ENCODE results near the gene MEA1. TPM values are rescaled to one million over a fixed set of nuclear protein-coding genes. Genes with fewer than 3 reads are reported as not detected.
A peak's percentile ranks its signal among the peaks of the same experiment; 100 is the strongest.

MEA1 gene
- total RNA-seq (100 to 1,000 TPM; 102 to 108 TPM), polyA plus RNA-seq (84.8 TPM)

DNA sequence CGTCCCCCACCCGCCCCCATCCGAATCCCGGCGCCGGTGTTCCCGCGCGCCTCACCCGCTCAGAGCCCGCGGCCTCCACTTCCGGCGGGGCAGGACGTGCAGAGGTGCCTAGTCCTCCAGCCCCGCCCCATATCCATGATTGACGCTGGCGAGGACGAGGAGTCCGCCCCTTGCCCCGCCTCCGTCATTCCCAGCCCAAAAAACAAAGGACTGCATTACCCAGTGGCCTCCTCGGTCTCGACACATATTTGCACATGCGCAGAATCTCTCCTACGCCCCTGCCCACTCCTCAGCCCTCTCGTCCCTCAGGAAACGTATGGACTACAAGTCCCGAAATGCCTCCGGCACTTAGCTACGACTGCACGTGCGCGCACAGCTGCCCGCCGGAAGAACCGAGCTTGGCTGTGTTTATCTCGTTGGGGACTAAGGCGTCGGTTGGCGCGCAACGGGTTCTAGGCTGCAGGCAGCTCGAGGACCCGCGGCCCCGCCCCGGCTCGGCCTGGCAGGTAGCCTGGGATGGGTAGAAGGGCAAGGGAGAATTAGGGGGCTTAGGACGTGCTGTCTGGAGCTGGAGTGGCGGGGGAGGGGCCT, at the start of gene MEA1, which contains the start of gene KLHDC3:
MEA1 (minus strand) TSS at position 104 of the 591 bp plus-strand sequence. CDS start 133 bp downstream, outside the sequence.
KLHDC3 (plus strand) TSS at position 407 of the 591 bp plus-strand sequence. CDS start 2,944 bp downstream, outside the sequence.
- ChIA-PET CTCF (interaction anchor here (0.9 to 3.2 kb wide), 6 partner anchors 10 to 129 kb away, joined by 3 to 17 read pairs (median 4); partner anchors contain the start of genes CNPY3 and PPP2R5D), POLR2A (interaction anchor here (0.5 to 3.4 kb wide), 10 partner anchors 10 to 496 kb away, joined by 3 to 24 read pairs (median 9); partner anchors contain the start of genes CNPY3, CUL7, KLC4 and LRRC73)
- peaks cover 0 to 2% of the 10 kb centered on the region in 2 donors for H3K27me3 Mint-ChIP-seq
- peaks cover 48 to 70% (median 54%) of the 10 kb centered on the region in 3 donors for H3K4me1 Mint-ChIP-seq
- H3K9me3 Mint-ChIP-seq, result no peaks in the 10 kb centered on the region
- H3K27ac Mint-ChIP-seq, result peak within 1 kb of the TSS; percentile 59 to 97 (median 92)
- H3K4me1 ChIP-seq (ENCODE audit: insufficient read depth, low read length), result peaks cover 42% of the 10 kb centered on the region
- H3K27ac ChIP-seq (ENCODE audit: low read depth, low read length), result peak within 1 kb of the TSS; percentile 81
- peak within 1 kb of the TSS; percentile 86 to 96 (median 90) for H3K4me3 Mint-ChIP-seq
- H3K36me3 Mint-ChIP-seq, result peaks cover 0 to 75% (median 5%) of the 10 kb centered on the region in 3 donors
- H3K9me3 ChIP-seq (ENCODE audit: low read length), result no peaks in the 10 kb centered on the region
- peak; percentile 97 to 100 (median 99) for DNase-seq
- peaks cover 33% of the 10 kb centered on the region for H3K36me3 ChIP-seq (ENCODE audit: insufficient read depth, low read length)
- peak within 1 kb of the TSS; percentile 81 for H3K4me3 ChIP-seq (ENCODE audit: low read length)
- H3K27me3 ChIP-seq (ENCODE audit: insufficient read depth, low read length, poor library complexity, severe bottlenecking), result no peaks in the 10 kb centered on the region

DNA sequence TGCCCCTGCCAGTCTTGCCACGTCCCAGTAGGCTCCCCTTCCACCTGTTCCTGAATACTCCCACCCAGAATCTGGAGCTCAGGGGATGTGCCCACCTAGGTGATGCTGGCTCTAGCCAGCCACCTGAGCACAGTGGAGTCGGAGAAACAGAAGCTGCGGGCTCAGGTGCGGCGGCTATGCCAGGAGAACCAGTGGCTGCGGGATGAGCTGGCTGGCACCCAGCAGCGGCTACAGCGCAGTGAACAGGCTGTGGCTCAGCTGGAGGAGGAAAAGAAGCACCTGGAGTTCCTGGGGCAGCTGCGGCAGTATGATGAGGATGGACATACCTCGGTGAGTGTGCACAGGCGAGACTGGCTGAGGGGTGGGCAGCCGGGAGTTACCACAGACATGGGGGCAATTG, 49.1 kb upstream of the MEA1 start:
- POLR2A ChIA-PET, result interaction anchor here (0.7 kb wide), 1 partner anchor 376 kb away, joined by 5 read pairs; no protein-coding TSS in a partner anchor
- H3K27ac Mint-ChIP-seq, result no peak overlapping the region

DNA sequence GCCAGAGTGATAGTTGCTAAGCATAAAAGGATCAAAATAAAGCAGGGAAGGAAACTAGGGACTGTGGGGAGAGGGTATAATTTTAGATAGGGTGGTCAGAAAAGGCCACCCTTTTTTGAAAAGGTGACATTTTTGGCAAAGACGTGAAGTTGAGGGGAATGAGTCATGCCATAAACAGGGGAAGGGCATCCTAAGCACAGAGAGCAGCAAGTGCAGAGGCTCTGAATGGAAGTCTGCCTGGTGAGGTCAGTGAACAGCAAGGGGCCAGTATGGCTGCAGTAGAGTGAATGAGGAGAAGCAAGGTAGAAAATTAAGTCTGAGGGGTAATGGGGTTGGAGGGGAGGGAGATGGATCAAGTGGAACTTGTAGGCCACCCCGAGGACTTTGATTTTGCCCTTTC, 48.1 kb upstream of the MEA1 start:
- H3K27ac Mint-ChIP-seq, result peak overlapping the region in 4 of 8 donors; percentile 8 to 98 (median 38)
- H3K9me3 Mint-ChIP-seq, result no peaks in the 10 kb centered on the region
- Histone ChIP-seq H3K4me3 (ENCODE audit: low read length) (no peak overlapping the region), H3K4me1 (ENCODE audit: insufficient read depth, low read length) (peaks cover 22% of the 10 kb centered on the region), H3K9me3 (ENCODE audit: low read length) (no peaks in the 10 kb centered on the region), H3K27me3 (ENCODE audit: insufficient read depth, low read length, poor library complexity, severe bottlenecking) (no peaks in the 10 kb centered on the region), H3K27ac (ENCODE audit: low read depth, low read length) (no peak overlapping the region), H3K36me3 (ENCODE audit: insufficient read depth, low read length) (peaks cover 13% of the 10 kb centered on the region)
- peaks cover 10 to 71% (median 22%) of the 10 kb centered on the region in 3 donors for H3K36me3 Mint-ChIP-seq
- peak overlapping the region in 3 of 7 donors; percentile 36 to 98 (median 96) for H3K4me3 Mint-ChIP-seq
- peaks cover 32 to 44% (median 43%) of the 10 kb centered on the region in 3 donors for H3K4me1 Mint-ChIP-seq
- DNase-seq, result no peak
- ChIA-PET CTCF (no interaction called here), POLR2A (no interaction called here)
- H3K27me3 Mint-ChIP-seq, result no peaks in the 10 kb centered on the region

More for the DNA sequence above, 49.1 kb upstream of the MEA1 start:
- Histone ChIP-seq H3K27me3 (ENCODE audit: insufficient read depth, low read length, poor library complexity, severe bottlenecking) (no peaks in the 10 kb centered on the region), H3K36me3 (ENCODE audit: insufficient read depth, low read length) (peaks cover 9% of the 10 kb centered on the region), H3K4me1 (ENCODE audit: insufficient read depth, low read length) (peaks cover 21% of the 10 kb centered on the region), H3K27ac (ENCODE audit: low read depth, low read length) (no peak overlapping the region), H3K9me3 (ENCODE audit: low read length) (no peaks in the 10 kb centered on the region), H3K4me3 (ENCODE audit: low read length) (no peak overlapping the region)
- H3K36me3 Mint-ChIP-seq, result peaks cover 10 to 69% (median 22%) of the 10 kb centered on the region in 3 donors
- no peaks in the 10 kb centered on the region for H3K27me3 Mint-ChIP-seq
- no peak for DNase-seq
- peaks cover 31 to 41% (median 41%) of the 10 kb centered on the region in 3 donors for H3K4me1 Mint-ChIP-seq
- CTCF ChIA-PET, result no interaction called here
- no peak overlapping the region for H3K4me3 Mint-ChIP-seq
- no peaks in the 10 kb centered on the region for H3K9me3 Mint-ChIP-seq

DNA sequence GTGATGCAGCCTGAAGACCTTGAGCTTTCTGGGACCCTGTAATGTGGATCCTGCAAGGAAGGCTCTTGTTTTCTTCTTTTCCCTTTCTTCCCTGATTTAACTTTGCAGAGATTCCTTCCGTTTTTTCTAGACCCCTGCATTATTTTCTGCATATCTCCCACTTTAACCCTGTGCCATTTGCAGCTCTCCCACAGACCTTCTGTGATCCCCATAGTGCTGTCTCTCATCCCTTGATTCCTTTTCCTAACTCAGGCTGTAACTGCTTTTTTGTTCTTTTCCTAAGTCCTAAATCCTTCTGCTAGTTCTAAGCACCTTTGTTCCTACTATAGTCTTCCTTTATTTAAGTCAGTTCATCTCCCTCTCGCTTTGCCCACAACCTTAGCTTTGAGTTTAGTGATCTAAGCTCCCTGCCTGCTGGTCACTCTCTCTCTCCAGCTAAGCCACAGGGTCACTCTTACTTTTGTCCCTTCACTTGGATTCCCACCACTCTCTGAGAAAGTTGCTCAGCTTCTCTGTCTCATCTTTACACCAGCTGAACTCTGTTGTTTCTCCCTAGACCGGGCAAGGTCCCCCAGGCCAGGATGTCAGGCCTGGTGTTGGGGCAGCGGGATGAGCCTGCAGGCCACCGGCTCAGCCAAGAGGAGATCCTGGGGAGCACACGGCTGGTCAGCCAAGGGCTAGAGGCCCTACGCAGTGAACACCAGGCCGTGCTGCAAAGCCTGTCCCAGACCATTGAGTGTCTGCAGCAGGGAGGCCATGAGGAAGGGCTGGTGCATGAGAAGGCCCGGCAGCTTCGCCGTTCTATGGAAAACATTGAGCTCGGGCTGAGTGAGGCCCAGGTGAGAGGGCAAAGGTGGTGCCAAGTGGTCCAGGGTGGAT, 47.2 kb upstream of the MEA1 start:
- H3K27ac ChIP-seq (ENCODE audit: low read depth, low read length), result no peak overlapping the region
- H3K4me3 Mint-ChIP-seq, result peak overlapping the region; percentile 95 to 99 (median 98)
- H3K27ac Mint-ChIP-seq, result peak overlapping the region; percentile 61 to 100 (median 99)
- peaks cover 22% of the 10 kb centered on the region for H3K4me1 ChIP-seq (ENCODE audit: insufficient read depth, low read length)
- no peak for DNase-seq
- H3K36me3 ChIP-seq (ENCODE audit: insufficient read depth, low read length), result peaks cover 9% of the 10 kb centered on the region
- no peaks in the 10 kb centered on the region for H3K9me3 Mint-ChIP-seq
- H3K27me3 ChIP-seq (ENCODE audit: insufficient read depth, low read length, poor library complexity, severe bottlenecking), result no peaks in the 10 kb centered on the region
- ChIA-PET CTCF (interaction anchor here (1.2 to 2.1 kb wide), 2 partner anchors 9 to 82 kb away, joined by 3 to 6 read pairs; no protein-coding TSS in a partner anchor), POLR2A (interaction anchor here (0.5 to 2.6 kb wide), 3 partner anchors 47 to 109 kb away, joined by 4 to 24 read pairs (median 7); partner anchors contain the start of genes KLHDC3, MEA1 and PPP2R5D)
- no peaks in the 10 kb centered on the region for H3K27me3 Mint-ChIP-seq
- H3K36me3 Mint-ChIP-seq, result peaks cover 5 to 67% (median 16%) of the 10 kb centered on the region in 3 donors
- H3K4me3 ChIP-seq (ENCODE audit: low read length), result peak overlapping the region; percentile 93
- H3K9me3 ChIP-seq (ENCODE audit: low read length), result no peaks in the 10 kb centered on the region
- peaks cover 32 to 47% (median 45%) of the 10 kb centered on the region in 3 donors for H3K4me1 Mint-ChIP-seq

DNA sequence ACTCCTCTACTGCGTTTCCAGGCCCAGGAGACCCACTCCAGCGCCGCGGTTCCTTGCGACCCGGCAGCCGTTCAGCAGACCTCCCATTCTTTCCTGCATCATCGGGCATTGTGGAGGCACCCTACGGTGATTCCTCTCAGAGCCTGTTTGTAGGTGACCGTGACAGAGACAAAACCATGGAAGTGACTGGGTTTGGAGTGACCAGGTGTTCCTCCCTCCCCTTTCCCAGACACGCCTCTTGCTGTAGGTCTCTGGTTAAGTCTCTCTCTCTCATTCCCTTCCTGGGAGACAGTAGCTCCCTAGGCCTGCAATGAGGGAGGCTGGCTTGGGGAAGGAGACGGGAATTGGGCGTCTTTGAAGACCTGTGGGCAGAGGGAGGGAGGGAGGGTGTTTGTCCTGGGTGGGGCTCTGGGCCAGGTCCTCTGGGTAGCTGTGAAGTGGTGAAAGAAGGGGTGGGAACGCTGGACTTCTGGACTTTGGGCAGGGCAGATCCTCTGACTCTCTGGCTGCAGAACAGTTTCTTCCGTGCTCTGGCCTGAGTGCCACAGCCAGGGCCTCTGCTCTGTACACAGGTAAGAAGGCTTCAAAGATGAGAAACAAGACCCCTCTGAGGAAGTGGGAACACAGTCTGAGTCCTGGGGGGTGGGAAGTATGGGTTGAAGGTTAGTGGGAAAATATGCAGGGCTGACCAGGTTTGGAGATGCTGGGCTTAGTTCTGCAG, 46.4 kb upstream of the MEA1 start:
- Mint-ChIP-seq H3K27me3 (no peaks in the 10 kb centered on the region), H3K9me3 (no peaks in the 10 kb centered on the region), H3K36me3 (peaks cover 3 to 67% (median 19%) of the 10 kb centered on the region in 3 donors), H3K4me3 (peak overlapping the region; percentile 95 to 99 (median 98)), H3K27ac (peak overlapping the region; percentile 98 to 100 (median 100)), H3K4me1 (peaks cover 32 to 53% (median 50%) of the 10 kb centered on the region in 3 donors)
- no peaks in the 10 kb centered on the region for H3K9me3 ChIP-seq (ENCODE audit: low read length)
- ChIA-PET POLR2A (interaction anchor here (0.8 to 2.6 kb wide), 4 partner anchors 46 to 314 kb away, joined by 3 to 24 read pairs (median 8); partner anchors contain the start of genes KLHDC3, MEA1, PEX6 and PPP2R5D), CTCF (interaction anchor here (1.2 to 2.1 kb wide), 2 partner anchors 9 to 83 kb away, joined by 3 to 6 read pairs; no protein-coding TSS in a partner anchor)
- H3K4me3 ChIP-seq (ENCODE audit: low read length), result peak overlapping the region; percentile 93
- peaks cover 17% of the 10 kb centered on the region for H3K36me3 ChIP-seq (ENCODE audit: insufficient read depth, low read length)
- H3K4me1 ChIP-seq (ENCODE audit: insufficient read depth, low read length), result peaks cover 22% of the 10 kb centered on the region
- H3K27ac ChIP-seq (ENCODE audit: low read depth, low read length), result peak overlapping the region; percentile 94
- DNase-seq, result no peak
- no peaks in the 10 kb centered on the region for H3K27me3 ChIP-seq (ENCODE audit: insufficient read depth, low read length, poor library complexity, severe bottlenecking)

DNA sequence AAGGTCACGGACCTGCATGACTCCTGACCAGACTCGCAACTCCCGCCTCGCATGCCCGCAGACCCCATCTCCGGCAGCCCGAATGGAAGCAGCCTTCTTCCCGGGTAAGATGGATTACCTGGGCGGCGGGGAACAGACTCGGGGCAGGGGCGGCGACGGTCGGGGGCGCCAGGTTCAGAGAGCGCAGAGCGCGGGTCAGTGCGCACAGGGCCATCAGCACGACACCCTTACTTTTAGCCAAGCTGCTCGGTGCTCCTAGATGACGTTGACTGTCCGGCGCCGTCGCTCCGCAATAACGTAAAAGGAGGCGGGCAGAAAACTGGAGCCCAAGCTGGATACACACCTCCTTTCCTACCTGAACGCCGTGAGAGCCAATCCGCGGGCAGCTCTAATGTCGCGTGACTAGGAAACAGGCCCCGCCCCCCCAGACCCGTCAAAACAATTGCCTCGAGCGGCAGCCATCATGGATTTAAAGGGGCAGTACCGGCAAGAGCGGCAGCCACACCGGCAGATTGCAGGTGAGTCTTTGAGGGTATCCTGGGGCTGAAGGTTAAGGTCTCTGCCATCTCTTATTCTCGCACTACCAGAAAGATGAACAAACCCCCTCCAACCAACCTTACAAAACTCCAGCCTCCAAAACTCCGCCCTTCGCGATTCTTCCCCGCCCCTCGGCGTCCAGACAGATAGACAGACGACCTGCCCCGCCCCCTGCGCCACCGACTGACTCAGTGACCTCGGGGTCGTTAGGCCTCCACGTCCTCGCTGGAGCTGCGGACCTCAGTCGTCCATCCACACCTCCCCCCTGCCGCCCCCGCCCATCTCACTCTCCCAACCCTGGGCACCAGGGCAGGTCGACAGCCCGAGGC, 45.7 kb upstream of the MEA1 start, which contains the start of the genes KLC4 and MRPL2:
KLC4 (plus strand) TSS at position 464 of the 866 bp plus-strand sequence. CDS start 1,705 bp downstream, outside the sequence.
MRPL2 (minus strand) TSS at position 267 of the 866 bp plus-strand sequence; CDS start at position 214, 53 bp downstream.
- peak; percentile 95 to 97 (median 96) for DNase-seq
- Histone ChIP-seq H3K4me1 (ENCODE audit: insufficient read depth, low read length) (peaks cover 23% of the 10 kb centered on the region), H3K36me3 (ENCODE audit: insufficient read depth, low read length) (peaks cover 18% of the 10 kb centered on the region), H3K27me3 (ENCODE audit: insufficient read depth, low read length, poor library complexity, severe bottlenecking) (no peaks in the 10 kb centered on the region), H3K9me3 (ENCODE audit: low read length) (no peaks in the 10 kb centered on the region), H3K27ac (ENCODE audit: low read depth, low read length) (peak within 1 kb of the TSS; percentile 94), H3K4me3 (ENCODE audit: low read length) (peak within 1 kb of the TSS; percentile 93)
- Mint-ChIP-seq H3K27me3 (no peaks in the 10 kb centered on the region), H3K4me3 (peak within 1 kb of the TSS; percentile 95 to 99 (median 98)), H3K27ac (peak within 1 kb of the TSS; percentile 98 to 100 (median 100)), H3K36me3 (peaks cover 3 to 61% (median 14%) of the 10 kb centered on the region in 3 donors), H3K4me1 (peaks cover 32 to 54% (median 50%) of the 10 kb centered on the region in 3 donors), H3K9me3 (no peaks in the 10 kb centered on the region)
- CTCF ChIA-PET, result interaction anchor here (1.2 to 2.1 kb wide), 2 partner anchors 47 to 84 kb away, joined by 3 to 6 read pairs; no protein-coding TSS in a partner anchor
- POLR2A ChIA-PET, result interaction anchor here (0.5 to 2.6 kb wide), 11 partner anchors 38 to 316 kb away, joined by 3 to 24 read pairs (median 5); partner anchors contain the start of genes CNPY3, KLHDC3, MEA1 and PEX6
